ENCODE measurements around the gene RTP2. TPM values are rescaled to one million over a fixed set of nuclear protein-coding genes. Genes with fewer than 3 reads are reported as not detected.

The RTP2 gene
- polyA plus RNA-seq, 2 donors, result not detected

- Histone ChIP-seq H3K27me3 (ENCODE audit: control insufficient read depth in 1 of 2, insufficient read depth in 2 of 2, low read length in 2 of 2) (no peaks in the 10 kb centered on the region), H3K36me3 (ENCODE audit: control insufficient read depth in 2 of 2, insufficient read depth in 2 of 2, low read length in 1 of 2) (peaks cover 0 to under 1% of the 10 kb centered on the region in 2 donors), H3K27ac (ENCODE audit: low read depth in 2 of 2, low read length in 1 of 2) (peak overlapping the region; percentile 98), H3K4me1 (ENCODE audit: control insufficient read depth in 2 of 2, insufficient read depth in 2 of 2, low read length in 1 of 2) (peaks cover 2% of the 10 kb centered on the region in 2 donors), H3K9me3 (ENCODE audit: control insufficient read depth in 2 of 2, insufficient read depth in 1 of 2, low read depth in 1 of 2, low read length in 1 of 2) (no peaks in the 10 kb centered on the region), H3K4me3 (ENCODE audit: low read depth in 1 of 2, low read length in 2 of 2) (peak overlapping the region; percentile 64 to 94)
- 0% methylated on average over 43 of the region's 43 CpGs for WGBS, 2 donors
Measured at GRCh38 chr3:187738331-187739093, 36.2 kb upstream of the RTP2 start.

GRCh38 chr3:187738071-187738330 lies 35.6 kb upstream of the RTP2 start:
- Histone ChIP-seq H3K9me3 (ENCODE audit: control insufficient read depth in 2 of 2, insufficient read depth in 1 of 2, low read depth in 1 of 2, low read length in 1 of 2) (no peaks in the 10 kb centered on the region), H3K36me3 (ENCODE audit: control insufficient read depth in 2 of 2, insufficient read depth in 2 of 2, low read length in 1 of 2) (peaks cover 0 to 5% of the 10 kb centered on the region in 2 donors), H3K27me3 (ENCODE audit: control insufficient read depth in 1 of 2, insufficient read depth in 2 of 2, low read length in 2 of 2) (no peaks in the 10 kb centered on the region), H3K27ac (ENCODE audit: low read depth in 2 of 2, low read length in 1 of 2) (peak overlapping the region; percentile 98), H3K4me3 (ENCODE audit: low read depth in 1 of 2, low read length in 2 of 2) (peak overlapping the region; percentile 55 to 94), H3K4me1 (ENCODE audit: control insufficient read depth in 2 of 2, insufficient read depth in 2 of 2, low read length in 1 of 2) (peaks cover 2% of the 10 kb centered on the region in 2 donors)
- 0 to 1% methylated on average over 7 of the region's 7 CpGs for WGBS, 2 donors

GRCh38 chr3:187737368-187738070 lies 35.2 kb upstream of the RTP2 start:
- Histone ChIP-seq H3K9me3 (ENCODE audit: control insufficient read depth in 2 of 2, insufficient read depth in 1 of 2, low read depth in 1 of 2, low read length in 1 of 2) (no peaks in the 10 kb centered on the region), H3K36me3 (ENCODE audit: control insufficient read depth in 2 of 2, insufficient read depth in 2 of 2, low read length in 1 of 2) (peaks cover 0 to 5% of the 10 kb centered on the region in 2 donors), H3K27me3 (ENCODE audit: control insufficient read depth in 1 of 2, insufficient read depth in 2 of 2, low read length in 2 of 2) (no peaks in the 10 kb centered on the region), H3K4me1 (ENCODE audit: control insufficient read depth in 2 of 2, insufficient read depth in 2 of 2, low read length in 1 of 2) (peaks cover 2% of the 10 kb centered on the region in 2 donors), H3K27ac (ENCODE audit: low read depth in 2 of 2, low read length in 1 of 2) (peak overlapping the region; percentile 98), H3K4me3 (ENCODE audit: low read depth in 1 of 2, low read length in 2 of 2) (peak overlapping the region; percentile 55 to 94)
- 2 to 3% methylated on average over 41 of the region's 41 CpGs for WGBS, 2 donors

GRCh38 chr3:187737006-187737367 lies 34.6 kb upstream of the RTP2 start:
- no peaks in the 10 kb centered on the region for H3K9me3 ChIP-seq (ENCODE audit: control insufficient read depth in 2 of 2, insufficient read depth in 1 of 2, low read depth in 1 of 2, low read length in 1 of 2)
- H3K27me3 ChIP-seq (ENCODE audit: control insufficient read depth in 1 of 2, insufficient read depth in 2 of 2, low read length in 2 of 2), result no peaks in the 10 kb centered on the region
- 38 to 46% methylated on average over 4 of the region's 4 CpGs for WGBS, 2 donors
- H3K4me1 ChIP-seq (ENCODE audit: control insufficient read depth in 2 of 2, insufficient read depth in 2 of 2, low read length in 1 of 2), result peaks cover 2% of the 10 kb centered on the region in 2 donors
- peaks cover 0 to 5% of the 10 kb centered on the region in 2 donors for H3K36me3 ChIP-seq (ENCODE audit: control insufficient read depth in 2 of 2, insufficient read depth in 2 of 2, low read length in 1 of 2)
- peak overlapping the region; percentile 67 to 98 for H3K27ac ChIP-seq (ENCODE audit: low read depth in 2 of 2, low read length in 1 of 2)
- peak overlapping the region; percentile 19 to 94 for H3K4me3 ChIP-seq (ENCODE audit: low read depth in 1 of 2, low read length in 2 of 2)

- peaks cover 0 to 2% of the 10 kb centered on the region in 2 donors for H3K4me1 ChIP-seq (ENCODE audit: control insufficient read depth in 2 of 2, insufficient read depth in 2 of 2, low read length in 1 of 2)
- H3K27ac ChIP-seq (ENCODE audit: low read depth in 2 of 2, low read length in 1 of 2), result peak overlapping the region; percentile 67 to 98
- H3K9me3 ChIP-seq (ENCODE audit: control insufficient read depth in 2 of 2, insufficient read depth in 1 of 2, low read depth in 1 of 2, low read length in 1 of 2), result no peaks in the 10 kb centered on the region
- peaks cover 4 to 8% of the 10 kb centered on the region in 2 donors for H3K36me3 ChIP-seq (ENCODE audit: control insufficient read depth in 2 of 2, insufficient read depth in 2 of 2, low read length in 1 of 2)
- peak overlapping the region; percentile 19 to 94 for H3K4me3 ChIP-seq (ENCODE audit: low read depth in 1 of 2, low read length in 2 of 2)
- H3K27me3 ChIP-seq (ENCODE audit: control insufficient read depth in 1 of 2, insufficient read depth in 2 of 2, low read length in 2 of 2), result no peaks in the 10 kb centered on the region
- WGBS, 2 donors, result 36 to 57% methylated on average over 8 of the region's 8 CpGs
Measured at GRCh38 chr3:187736418-187736871, 34.1 kb upstream of the RTP2 start.

- peaks cover 0 to 2% of the 10 kb centered on the region in 2 donors for H3K4me1 ChIP-seq (ENCODE audit: control insufficient read depth in 2 of 2, insufficient read depth in 2 of 2, low read length in 1 of 2)
- peak overlapping the region; percentile 78 to 98 for H3K27ac ChIP-seq (ENCODE audit: low read depth in 2 of 2, low read length in 1 of 2)
- H3K27me3 ChIP-seq (ENCODE audit: control insufficient read depth in 1 of 2, insufficient read depth in 2 of 2, low read length in 2 of 2), result no peaks in the 10 kb centered on the region
- H3K4me3 ChIP-seq (ENCODE audit: low read depth in 1 of 2, low read length in 2 of 2), result peak overlapping the region in 1 of 2 donors; percentile 94
- peaks cover 6 to 13% of the 10 kb centered on the region in 2 donors for H3K36me3 ChIP-seq (ENCODE audit: control insufficient read depth in 2 of 2, insufficient read depth in 2 of 2, low read length in 1 of 2)
- WGBS, 2 donors, result 45 to 60% methylated on average over 3 of the region's 3 CpGs
- no peaks in the 10 kb centered on the region for H3K9me3 ChIP-seq (ENCODE audit: control insufficient read depth in 2 of 2, insufficient read depth in 1 of 2, low read depth in 1 of 2, low read length in 1 of 2)
Measured at GRCh38 chr3:187735837-187736236, 33.5 kb upstream of the RTP2 start.

GRCh38 chr3:187735383-187735782 lies 33.0 kb upstream of the RTP2 start:
- H3K9me3 ChIP-seq (ENCODE audit: control insufficient read depth in 2 of 2, insufficient read depth in 1 of 2, low read depth in 1 of 2, low read length in 1 of 2), result no peaks in the 10 kb centered on the region
- no peak overlapping the region for H3K27ac ChIP-seq (ENCODE audit: low read depth in 2 of 2, low read length in 1 of 2)
- peaks cover 6 to 17% of the 10 kb centered on the region in 2 donors for H3K36me3 ChIP-seq (ENCODE audit: control insufficient read depth in 2 of 2, insufficient read depth in 2 of 2, low read length in 1 of 2)
- no peaks in the 10 kb centered on the region for H3K27me3 ChIP-seq (ENCODE audit: control insufficient read depth in 1 of 2, insufficient read depth in 2 of 2, low read length in 2 of 2)
- peaks cover 0 to 2% of the 10 kb centered on the region in 2 donors for H3K4me1 ChIP-seq (ENCODE audit: control insufficient read depth in 2 of 2, insufficient read depth in 2 of 2, low read length in 1 of 2)
- H3K4me3 ChIP-seq (ENCODE audit: low read depth in 1 of 2, low read length in 2 of 2), result no peak overlapping the region
- 67 to 78% methylated on average over 3 of the region's 3 CpGs for WGBS, 2 donors

GRCh38 chr3:187734841-187735240 lies 32.5 kb upstream of the RTP2 start:
- Histone ChIP-seq H3K27ac (ENCODE audit: low read depth in 2 of 2, low read length in 1 of 2) (no peak overlapping the region), H3K4me3 (ENCODE audit: low read depth in 1 of 2, low read length in 2 of 2) (no peak overlapping the region), H3K27me3 (ENCODE audit: control insufficient read depth in 1 of 2, insufficient read depth in 2 of 2, low read length in 2 of 2) (no peaks in the 10 kb centered on the region), H3K9me3 (ENCODE audit: control insufficient read depth in 2 of 2, insufficient read depth in 1 of 2, low read depth in 1 of 2, low read length in 1 of 2) (no peaks in the 10 kb centered on the region), H3K36me3 (ENCODE audit: control insufficient read depth in 2 of 2, insufficient read depth in 2 of 2, low read length in 1 of 2) (peaks cover 6 to 18% of the 10 kb centered on the region in 2 donors), H3K4me1 (ENCODE audit: control insufficient read depth in 2 of 2, insufficient read depth in 2 of 2, low read length in 1 of 2) (peaks cover 0 to 2% of the 10 kb centered on the region in 2 donors)
- 66 to 86% methylated on average over 3 of the region's 3 CpGs for WGBS, 2 donors

GRCh38 chr3:187733371-187733770 lies 31.0 kb upstream of the RTP2 start:
- Histone ChIP-seq H3K36me3 (ENCODE audit: control insufficient read depth in 2 of 2, insufficient read depth in 2 of 2, low read length in 1 of 2) (peaks cover 17 to 32% of the 10 kb centered on the region in 2 donors), H3K4me3 (ENCODE audit: low read depth in 1 of 2, low read length in 2 of 2) (no peak overlapping the region), H3K27me3 (ENCODE audit: control insufficient read depth in 1 of 2, insufficient read depth in 2 of 2, low read length in 2 of 2) (no peaks in the 10 kb centered on the region), H3K4me1 (ENCODE audit: control insufficient read depth in 2 of 2, insufficient read depth in 2 of 2, low read length in 1 of 2) (peaks cover 1 to 2% of the 10 kb centered on the region in 2 donors), H3K27ac (ENCODE audit: low read depth in 2 of 2, low read length in 1 of 2) (no peak overlapping the region), H3K9me3 (ENCODE audit: control insufficient read depth in 2 of 2, insufficient read depth in 1 of 2, low read depth in 1 of 2, low read length in 1 of 2) (no peaks in the 10 kb centered on the region)
- WGBS, 2 donors, result 93 to 94% methylated on average over 11 of the region's 11 CpGs
